Panc1 (cell line): ENCODE results near the gene TEPSIN. TPM values are rescaled to one million over a fixed set of nuclear protein-coding genes. Genes with fewer than 3 reads are reported as not detected.

ENCODE experiments used
- ATAC-seq: fragments of 200-7000 bp; cut with Tn5 transposase; 2 replicates; pipeline ENCODE4 v1.9.1; 2020; ENCODE audit warnings: mild to moderate bottlenecking, moderate library complexity
- BruUV-seq: library from RNA; stranded (reverse); fragments of 400-500 nt; replicated peaks from 2 replicates; lab custom pipeline; 2021; lab: Mats Ljungman, UMichigan
- CTCF ChIA-PET: fragments of 300-600 bp; sonication (Branson Sonifier 250); formaldehyde crosslinking; loops from one replicate; lab custom pipeline; 2022; ENCODE audit warnings: antibody characterized with exemption; lab: Charles Lee
- POLR2A ChIA-PET: fragments of 300-600 bp; sonication (Branson Sonifier 250); formaldehyde crosslinking; loops from one replicate; lab custom pipeline; 2022; ENCODE audit warnings: antibody characterized with exemption; lab: Charles Lee
- DNase-seq: peaks from one replicate; pipeline ENCODE4 v3.0.0-alpha.2; 2010; ENCODE audit warnings: low read depth, low spot score
- H3K27ac ChIP-seq: 2 replicates; pipeline ENCODE4 v1.5.1; 2011; ENCODE audit warnings: mild to moderate bottlenecking, low read length, inconsistent platforms
- H3K27me3 ChIP-seq: fragments of 200-500 bp; sonication (Bioruptor generic); 2 replicates; pipeline ENCODE4 v1.6.0; 2014; ENCODE audit warnings: low read length, inconsistent platforms; ENCODE audit not compliant: control insufficient read depth, insufficient read depth
- H3K36me3 ChIP-seq: fragments of 200-500 bp; sonication (Bioruptor generic); 2 replicates; pipeline ENCODE4 v1.5.1; 2014; ENCODE audit warnings: inconsistent platforms, mild to moderate bottlenecking, low read length, moderate library complexity; ENCODE audit not compliant: control insufficient read depth, insufficient read depth
- H3K4me1 ChIP-seq: 2 replicates; pipeline ENCODE4 v1.5.1; 2011; ENCODE audit warnings: inconsistent platforms, mild to moderate bottlenecking, low read length, moderate library complexity; ENCODE audit not compliant: control insufficient read depth, insufficient read depth
- H3K4me3 ChIP-seq, 2 experiments: 2 replicates each; pipeline ENCODE4 v1.5.1; 2011 to 2012; ENCODE audit warnings: low read depth in 2 of 2, low read length in 2 of 2, mild to moderate bottlenecking in 2 of 2, inconsistent platforms in 1 of 2, moderate library complexity in 1 of 2
- H3K9me3 ChIP-seq: fragments of 200-500 bp; sonication (Bioruptor generic); 2 replicates; pipeline ENCODE4 v1.5.1; 2014; ENCODE audit warnings: low read depth, mild to moderate bottlenecking, inconsistent platforms, low read length, moderate library complexity; ENCODE audit not compliant: control insufficient read depth, insufficient read depth
- POLR2AphosphoS5 ChIP-seq: IDR thresholded peaks from 2 replicates; pipeline ENCODE4 v1.6.1; 2012; ENCODE audit warnings: mild to moderate bottlenecking, low read depth, low read length, moderate library complexity
- SIN3A ChIP-seq: IDR thresholded peaks from 2 replicates; pipeline ENCODE4 v1.6.1; 2012; ENCODE audit warnings: low read depth, mild to moderate bottlenecking, low read length, moderate library complexity, borderline replicate concordance; ENCODE audit not compliant: insufficient read depth
- TCF7L2 ChIP-seq: IDR thresholded peaks from 2 replicates; pipeline ENCODE4 v1.6.1; 2011; ENCODE audit warnings: mild to moderate bottlenecking, low read depth, low read length, inconsistent platforms
- in situ Hi-C: cut with HindIII; loops from 2 replicates; pipeline ENCODE4 v1.10.0; 2016; ENCODE audit warnings: low sequenced_read_pairs, low pct_unique_long_range_greater_than_20kb
- intact Hi-C: fragments of 100-400 bp; cut with micrococcal nuclease; formaldehyde crosslinking; loops from one replicate; pipeline ENCODE4 v1.10.0; 2022; ENCODE audit not compliant: unreplicated experiment
- total RNA-seq: library from RNA; stranded (reverse); gene quantifications from one replicate; pipeline ENCODE4 v1.2.1, GENCODE V29; 2021; ENCODE audit not compliant: unreplicated experiment
- TF ChIP-seq, protein P1 (sequence below), 2 experiments: IDR thresholded peaks; 2 replicates each; pipeline ENCODE4 v1.6.1; 2011 to 2012; ENCODE audit warnings: low read depth in 2 of 2, control low read depth in 1 of 2, low read length in 1 of 2, mild to moderate bottlenecking in 1 of 2, moderate library complexity in 1 of 2; ENCODE audit not compliant: insufficient read depth in 1 of 2
- TF ChIP-seq, protein P2 (sequence below): fragments of 450-650 bp; IDR thresholded peaks from 2 replicates; pipeline ENCODE4 v1.5.1; 2017; ENCODE audit warnings: mild to moderate bottlenecking

Gene TEPSIN
- total RNA-seq, 1 experiment from 2014 or later, result 44.9 TPM

DNA sequence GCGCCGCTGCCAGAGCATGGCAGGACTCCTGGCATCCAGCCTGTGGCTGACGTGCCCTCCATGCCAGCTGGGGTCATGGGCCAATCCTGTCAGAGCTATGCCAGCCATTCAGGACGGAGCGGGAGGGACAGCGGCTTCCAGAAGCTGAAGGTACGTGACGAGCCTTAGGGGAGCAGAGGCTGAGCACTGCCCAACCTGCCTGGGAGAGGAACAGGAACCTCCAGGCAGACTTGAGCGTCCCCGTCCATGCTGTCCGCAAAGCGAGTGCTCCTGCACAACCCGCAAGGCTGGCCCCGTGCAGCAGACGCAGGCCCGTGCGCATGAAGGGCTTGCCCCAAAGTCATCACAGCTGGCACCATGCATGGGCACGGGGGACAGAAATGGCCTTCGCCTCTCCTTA, 21.8 kb upstream of the TEPSIN start:
- no TSS peak for BruUV-seq
- in situ Hi-C loops, result no loop called here
- no peak overlapping the region for H3K4me3 ChIP-seq
- H3K4me1 ChIP-seq, result no peaks in the 10 kb centered on the region; the same call in 1 of the 2 replicates
- H3K36me3 ChIP-seq, result peaks cover 10% of the 10 kb centered on the region; the same call in 1 of the 2 replicates
- no peak overlapping the region for H3K27ac ChIP-seq
- intact Hi-C loops, result no loop called here
- H3K27me3 ChIP-seq, result no peaks in the 10 kb centered on the region
- H3K9me3 ChIP-seq, result no peaks in the 10 kb centered on the region
- ATAC-seq (no peak), DNase-seq (no peak)
- POLR2A ChIA-PET, result no interaction called here
- TF ChIP-seq, protein P1, sequence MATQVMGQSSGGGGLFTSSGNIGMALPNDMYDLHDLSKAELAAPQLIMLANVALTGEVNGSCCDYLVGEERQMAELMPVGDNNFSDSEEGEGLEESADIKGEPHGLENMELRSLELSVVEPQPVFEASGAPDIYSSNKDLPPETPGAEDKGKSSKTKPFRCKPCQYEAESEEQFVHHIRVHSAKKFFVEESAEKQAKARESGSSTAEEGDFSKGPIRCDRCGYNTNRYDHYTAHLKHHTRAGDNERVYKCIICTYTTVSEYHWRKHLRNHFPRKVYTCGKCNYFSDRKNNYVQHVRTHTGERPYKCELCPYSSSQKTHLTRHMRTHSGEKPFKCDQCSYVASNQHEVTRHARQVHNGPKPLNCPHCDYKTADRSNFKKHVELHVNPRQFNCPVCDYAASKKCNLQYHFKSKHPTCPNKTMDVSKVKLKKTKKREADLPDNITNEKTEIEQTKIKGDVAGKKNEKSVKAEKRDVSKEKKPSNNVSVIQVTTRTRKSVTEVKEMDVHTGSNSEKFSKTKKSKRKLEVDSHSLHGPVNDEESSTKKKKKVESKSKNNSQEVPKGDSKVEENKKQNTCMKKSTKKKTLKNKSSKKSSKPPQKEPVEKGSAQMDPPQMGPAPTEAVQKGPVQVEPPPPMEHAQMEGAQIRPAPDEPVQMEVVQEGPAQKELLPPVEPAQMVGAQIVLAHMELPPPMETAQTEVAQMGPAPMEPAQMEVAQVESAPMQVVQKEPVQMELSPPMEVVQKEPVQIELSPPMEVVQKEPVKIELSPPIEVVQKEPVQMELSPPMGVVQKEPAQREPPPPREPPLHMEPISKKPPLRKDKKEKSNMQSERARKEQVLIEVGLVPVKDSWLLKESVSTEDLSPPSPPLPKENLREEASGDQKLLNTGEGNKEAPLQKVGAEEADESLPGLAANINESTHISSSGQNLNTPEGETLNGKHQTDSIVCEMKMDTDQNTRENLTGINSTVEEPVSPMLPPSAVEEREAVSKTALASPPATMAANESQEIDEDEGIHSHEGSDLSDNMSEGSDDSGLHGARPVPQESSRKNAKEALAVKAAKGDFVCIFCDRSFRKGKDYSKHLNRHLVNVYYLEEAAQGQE (IDR thresholded peaks at IDR 0.05; ENCODE audit: insufficient read depth in 1 of 2, low read depth in 2 of 2, low read length in 1 of 2), result no peak
- TF ChIP-seq TCF7L2 (no peak), POLR2AphosphoS5 (no peak), SIN3A (no peak)
- TF ChIP-seq, protein P2, sequence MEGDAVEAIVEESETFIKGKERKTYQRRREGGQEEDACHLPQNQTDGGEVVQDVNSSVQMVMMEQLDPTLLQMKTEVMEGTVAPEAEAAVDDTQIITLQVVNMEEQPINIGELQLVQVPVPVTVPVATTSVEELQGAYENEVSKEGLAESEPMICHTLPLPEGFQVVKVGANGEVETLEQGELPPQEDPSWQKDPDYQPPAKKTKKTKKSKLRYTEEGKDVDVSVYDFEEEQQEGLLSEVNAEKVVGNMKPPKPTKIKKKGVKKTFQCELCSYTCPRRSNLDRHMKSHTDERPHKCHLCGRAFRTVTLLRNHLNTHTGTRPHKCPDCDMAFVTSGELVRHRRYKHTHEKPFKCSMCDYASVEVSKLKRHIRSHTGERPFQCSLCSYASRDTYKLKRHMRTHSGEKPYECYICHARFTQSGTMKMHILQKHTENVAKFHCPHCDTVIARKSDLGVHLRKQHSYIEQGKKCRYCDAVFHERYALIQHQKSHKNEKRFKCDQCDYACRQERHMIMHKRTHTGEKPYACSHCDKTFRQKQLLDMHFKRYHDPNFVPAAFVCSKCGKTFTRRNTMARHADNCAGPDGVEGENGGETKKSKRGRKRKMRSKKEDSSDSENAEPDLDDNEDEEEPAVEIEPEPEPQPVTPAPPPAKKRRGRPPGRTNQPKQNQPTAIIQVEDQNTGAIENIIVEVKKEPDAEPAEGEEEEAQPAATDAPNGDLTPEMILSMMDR, result no peak
- CTCF ChIA-PET, result no interaction called here

DNA sequence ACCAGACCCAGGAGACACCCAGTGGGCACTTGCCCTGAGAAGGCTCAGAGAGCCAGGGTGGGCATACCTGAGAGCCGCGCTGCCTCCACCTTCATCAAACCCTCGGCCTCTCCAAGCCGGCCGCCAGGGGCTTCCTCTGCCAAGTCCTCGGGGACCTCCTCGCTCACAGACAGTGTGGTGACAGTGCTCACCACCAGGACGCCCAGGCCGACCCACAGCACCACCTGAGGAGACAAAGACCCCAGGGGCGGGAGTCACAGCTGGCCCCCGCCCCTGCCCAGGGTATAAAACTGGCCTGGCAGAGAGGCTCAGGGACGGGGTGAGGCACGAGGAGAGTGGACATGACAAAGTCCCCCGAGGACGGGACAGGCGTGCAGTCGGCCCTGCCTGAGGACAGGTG, 21.3 kb upstream of the TEPSIN start:
- H3K9me3 ChIP-seq, result no peaks in the 10 kb centered on the region
- no peak overlapping the region for H3K4me3 ChIP-seq
- no peaks in the 10 kb centered on the region; the same call in none of the 2 replicates for H3K4me1 ChIP-seq
- H3K27ac ChIP-seq, result no peak overlapping the region
- no TSS peak for BruUV-seq
- intact Hi-C loops, result no loop called here
- no peaks in the 10 kb centered on the region for H3K27me3 ChIP-seq
- no peak for DNase-seq
- no peak for ATAC-seq
- CTCF ChIA-PET, result no interaction called here
- H3K36me3 ChIP-seq, result peaks cover 10% of the 10 kb centered on the region; the same call in 1 of the 2 replicates
- no peak for TF ChIP-seq SIN3A
- TF ChIP-seq, protein P2, result no peak
- no peak for TF ChIP-seq POLR2AphosphoS5
- TF ChIP-seq, protein P1 (IDR thresholded peaks at IDR 0.05; ENCODE audit: insufficient read depth in 1 of 2, low read depth in 2 of 2, low read length in 1 of 2), result no peak
- TF ChIP-seq TCF7L2, result no peak
- in situ Hi-C loops, result no loop called here
- POLR2A ChIA-PET, result no interaction called here
